Measurements from ENCODE around the gene SLC9B2. TPM values are rescaled to one million over a fixed set of nuclear protein-coding genes. Genes with fewer than 3 reads are reported as not detected.

Gene SLC9B2
- total RNA-seq, 1 experiment from 2014 or later = 4.6 TPM

GRCh38 chr4:103011378-103012025, 65.1 kb downstream of the SLC9B2 start (continued):
- TF ChIP-seq, protein P1, sequence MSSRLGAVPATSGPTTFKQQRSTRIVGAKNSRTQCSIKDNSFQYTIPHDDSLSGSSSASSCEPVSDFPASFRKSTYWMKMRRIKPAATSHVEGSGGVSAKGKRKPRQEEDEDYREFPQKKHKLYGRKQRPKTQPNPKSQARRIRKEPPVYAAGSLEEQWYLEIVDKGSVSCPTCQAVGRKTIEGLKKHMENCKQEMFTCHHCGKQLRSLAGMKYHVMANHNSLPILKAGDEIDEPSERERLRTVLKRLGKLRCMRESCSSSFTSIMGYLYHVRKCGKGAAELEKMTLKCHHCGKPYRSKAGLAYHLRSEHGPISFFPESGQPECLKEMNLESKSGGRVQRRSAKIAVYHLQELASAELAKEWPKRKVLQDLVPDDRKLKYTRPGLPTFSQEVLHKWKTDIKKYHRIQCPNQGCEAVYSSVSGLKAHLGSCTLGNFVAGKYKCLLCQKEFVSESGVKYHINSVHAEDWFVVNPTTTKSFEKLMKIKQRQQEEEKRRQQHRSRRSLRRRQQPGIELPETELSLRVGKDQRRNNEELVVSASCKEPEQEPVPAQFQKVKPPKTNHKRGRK (CRISPR knock-in tag; IDR thresholded peaks at IDR 0.05; ENCODE audit: borderline replicate concordance) = no peak
- TF ChIP-seq MYBL2 (CRISPR knock-in tag; IDR thresholded peaks at IDR 0.05) = no peak
- TF ChIP-seq ATF3 (CRISPR knock-in tag; conservative IDR thresholded peaks at IDR 0.05) = no peak
- TF ChIP-seq IRF2 (CRISPR knock-in tag; IDR thresholded peaks at IDR 0.05; ENCODE audit: borderline replicate concordance, low read depth) = no peak
- TF ChIP-seq, protein P2, sequence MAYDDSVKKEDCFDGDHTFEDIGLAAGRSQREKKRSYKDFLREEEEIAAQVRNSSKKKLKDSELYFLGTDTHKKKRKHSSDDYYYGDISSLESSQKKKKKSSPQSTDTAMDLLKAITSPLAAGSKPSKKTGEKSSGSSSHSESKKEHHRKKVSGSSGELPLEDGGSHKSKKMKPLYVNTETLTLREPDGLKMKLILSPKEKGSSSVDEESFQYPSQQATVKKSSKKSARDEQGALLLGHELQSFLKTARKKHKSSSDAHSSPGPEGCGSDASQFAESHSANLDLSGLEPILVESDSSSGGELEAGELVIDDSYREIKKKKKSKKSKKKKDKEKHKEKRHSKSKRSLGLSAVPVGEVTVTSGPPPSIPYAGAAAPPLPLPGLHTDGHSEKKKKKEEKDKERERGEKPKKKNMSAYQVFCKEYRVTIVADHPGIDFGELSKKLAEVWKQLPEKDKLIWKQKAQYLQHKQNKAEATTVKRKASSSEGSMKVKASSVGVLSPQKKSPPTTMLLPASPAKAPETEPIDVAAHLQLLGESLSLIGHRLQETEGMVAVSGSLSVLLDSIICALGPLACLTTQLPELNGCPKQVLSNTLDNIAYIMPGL (CRISPR knock-in tag; IDR thresholded peaks at IDR 0.05) = no peak
- no peak for TF ChIP-seq TEAD4 (CRISPR knock-in tag; IDR thresholded peaks at IDR 0.05)
- TF ChIP-seq SOX15 (CRISPR knock-in tag; IDR thresholded peaks at IDR 0.05) = no peak
- no peak for TF ChIP-seq PRRX2 (CRISPR knock-in tag; IDR thresholded peaks at IDR 0.05)
- no peak for TF ChIP-seq NR3C1 (CRISPR knock-in tag; conservative IDR thresholded peaks at IDR 0.05; ENCODE audit: low read depth)
- TF ChIP-seq ZNF138 (CRISPR knock-in tag; conservative IDR thresholded peaks at IDR 0.05) = no peak

GRCh38 chr4:103010804-103011203, 65.8 kb downstream of the SLC9B2 start:
- ATAC-seq (no peak), DNase-seq (ENCODE audit: low spot score) (no peak)
- no peaks in the 10 kb centered on the region for H3K36me3 Mint-ChIP-seq
- no peak overlapping the region for H3K4me3 Mint-ChIP-seq
- POLR2A ChIA-PET = interaction anchor here (0.6 to 0.9 kb wide), 2 partner anchors 182 to 250 kb away, joined by 3 to 5 read pairs; partner anchors contain the start of gene MANBA
- H3K4me1 Mint-ChIP-seq = no peaks in the 10 kb centered on the region
- CTCF ChIA-PET = interaction anchor here (0.8 to 1.3 kb wide), 4 partner anchors 21 to 394 kb away, joined by 3 to 4 read pairs (median 4); no protein-coding TSS in a partner anchor
- no peaks in the 10 kb centered on the region for H3K9me3 Mint-ChIP-seq
- no peak overlapping the region for H3K27ac Mint-ChIP-seq
- H3K27me3 Mint-ChIP-seq (ENCODE audit: low read depth) = no peaks in the 10 kb centered on the region; the same call in 1 of the 2 replicates
- TF ChIP-seq, protein P3, sequence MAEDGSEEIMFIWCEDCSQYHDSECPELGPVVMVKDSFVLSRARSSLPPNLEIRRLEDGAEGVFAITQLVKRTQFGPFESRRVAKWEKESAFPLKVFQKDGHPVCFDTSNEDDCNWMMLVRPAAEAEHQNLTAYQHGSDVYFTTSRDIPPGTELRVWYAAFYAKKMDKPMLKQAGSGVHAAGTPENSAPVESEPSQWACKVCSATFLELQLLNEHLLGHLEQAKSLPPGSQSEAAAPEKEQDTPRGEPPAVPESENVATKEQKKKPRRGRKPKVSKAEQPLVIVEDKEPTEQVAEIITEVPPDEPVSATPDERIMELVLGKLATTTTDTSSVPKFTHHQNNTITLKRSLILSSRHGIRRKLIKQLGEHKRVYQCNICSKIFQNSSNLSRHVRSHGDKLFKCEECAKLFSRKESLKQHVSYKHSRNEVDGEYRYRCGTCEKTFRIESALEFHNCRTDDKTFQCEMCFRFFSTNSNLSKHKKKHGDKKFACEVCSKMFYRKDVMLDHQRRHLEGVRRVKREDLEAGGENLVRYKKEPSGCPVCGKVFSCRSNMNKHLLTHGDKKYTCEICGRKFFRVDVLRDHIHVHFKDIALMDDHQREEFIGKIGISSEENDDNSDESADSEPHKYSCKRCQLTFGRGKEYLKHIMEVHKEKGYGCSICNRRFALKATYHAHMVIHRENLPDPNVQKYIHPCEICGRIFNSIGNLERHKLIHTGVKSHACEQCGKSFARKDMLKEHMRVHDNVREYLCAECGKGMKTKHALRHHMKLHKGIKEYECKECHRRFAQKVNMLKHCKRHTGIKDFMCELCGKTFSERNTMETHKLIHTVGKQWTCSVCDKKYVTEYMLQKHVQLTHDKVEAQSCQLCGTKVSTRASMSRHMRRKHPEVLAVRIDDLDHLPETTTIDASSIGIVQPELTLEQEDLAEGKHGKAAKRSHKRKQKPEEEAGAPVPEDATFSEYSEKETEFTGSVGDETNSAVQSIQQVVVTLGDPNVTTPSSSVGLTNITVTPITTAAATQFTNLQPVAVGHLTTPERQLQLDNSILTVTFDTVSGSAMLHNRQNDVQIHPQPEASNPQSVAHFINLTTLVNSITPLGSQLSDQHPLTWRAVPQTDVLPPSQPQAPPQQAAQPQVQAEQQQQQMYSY (CRISPR knock-in tag; IDR thresholded peaks at IDR 0.05) = no peak
- TF ChIP-seq GTF2I (CRISPR knock-in tag; conservative IDR thresholded peaks at IDR 0.05) (no peak), CREB1 (CRISPR knock-in tag; IDR thresholded peaks at IDR 0.05) (no peak), EMX1 (CRISPR knock-in tag; IDR thresholded peaks at IDR 0.05) (no peak), ZNF425 (CRISPR knock-in tag; conservative IDR thresholded peaks at IDR 0.05) (no peak), ZNF263 (CRISPR knock-in tag; IDR thresholded peaks at IDR 0.05; ENCODE audit: low read depth) (no peak), ZBTB21 (CRISPR knock-in tag; IDR thresholded peaks at IDR 0.05; ENCODE audit: borderline replicate concordance) (no peak), ESRRA (CRISPR knock-in tag; IDR thresholded peaks at IDR 0.05; ENCODE audit: borderline replicate concordance) (no peak), ATF6 (CRISPR knock-in tag; IDR thresholded peaks at IDR 0.05) (no peak), JAZF1 (CRISPR knock-in tag; IDR thresholded peaks at IDR 0.05) (no peak), NR2C2 (CRISPR knock-in tag; IDR thresholded peaks at IDR 0.05) (no peak)
- TF ChIP-seq, protein P4, sequence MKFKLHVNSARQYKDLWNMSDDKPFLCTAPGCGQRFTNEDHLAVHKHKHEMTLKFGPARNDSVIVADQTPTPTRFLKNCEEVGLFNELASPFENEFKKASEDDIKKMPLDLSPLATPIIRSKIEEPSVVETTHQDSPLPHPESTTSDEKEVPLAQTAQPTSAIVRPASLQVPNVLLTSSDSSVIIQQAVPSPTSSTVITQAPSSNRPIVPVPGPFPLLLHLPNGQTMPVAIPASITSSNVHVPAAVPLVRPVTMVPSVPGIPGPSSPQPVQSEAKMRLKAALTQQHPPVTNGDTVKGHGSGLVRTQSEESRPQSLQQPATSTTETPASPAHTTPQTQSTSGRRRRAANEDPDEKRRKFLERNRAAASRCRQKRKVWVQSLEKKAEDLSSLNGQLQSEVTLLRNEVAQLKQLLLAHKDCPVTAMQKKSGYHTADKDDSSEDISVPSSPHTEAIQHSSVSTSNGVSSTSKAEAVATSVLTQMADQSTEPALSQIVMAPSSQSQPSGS (CRISPR knock-in tag; IDR thresholded peaks at IDR 0.05; ENCODE audit: borderline replicate concordance, low read depth) = no peak

Data from WTC11 (cell line).